Urinary bladder (tissue), 4 donors: ENCODE data around the gene SMYD3. TPM values are rescaled to one million over a fixed set of nuclear protein-coding genes. Genes with fewer than 3 reads are reported as not detected.

Experiments
- DNase-seq: peaks from one replicate; pipeline ENCODE4 v3.0.0-alpha.2; 2015; ENCODE audit errors: extremely low spot score
- H3K27ac ChIP-seq: one replicate; pipeline ENCODE4 v1.5.1; 2013; ENCODE audit warnings: low read depth, mild to moderate bottlenecking, moderate library complexity
- H3K36me3 ChIP-seq: one replicate; pipeline ENCODE4 v1.6.1; 2013; ENCODE audit warnings: mild to moderate bottlenecking, moderate library complexity; ENCODE audit not compliant: insufficient read depth
- H3K4me1 ChIP-seq: one replicate; pipeline ENCODE4 v1.6.1; 2013; ENCODE audit warnings: mild to moderate bottlenecking, moderate library complexity; ENCODE audit not compliant: insufficient read depth
- H3K4me3 ChIP-seq: one replicate; pipeline ENCODE4 v1.5.1; 2013; ENCODE audit warnings: low read depth, low read length
- WGBS: extraction: QIAGEN DNeasy Blood & Tissue Kit; methylation state at CpG from one replicate; pipeline ENCODE4 v1.1.7; 2013; 5-methylcytosine and 5-hydroxymethylcytosine counted together
- polyA plus RNA-seq: library from polyadenylated mRNA; stranded (reverse); fragments of 200-250 nt; gene quantifications from one replicate; pipeline ENCODE4 v1.2.3, GENCODE V29; 2013
- total RNA-seq: library from RNA; depleted of rRNA; stranded (reverse); fragments of >200 nt; gene quantifications from one replicate; pipeline ENCODE4 v1.2.3, GENCODE V29; 2014
- donor health status: healthy with polysubstance abuse.
- donor health status: healthy.

Gene SMYD3
- total and polyA plus RNA-seq, 2 donors: 18.2 to 44.6 TPM

DNA sequence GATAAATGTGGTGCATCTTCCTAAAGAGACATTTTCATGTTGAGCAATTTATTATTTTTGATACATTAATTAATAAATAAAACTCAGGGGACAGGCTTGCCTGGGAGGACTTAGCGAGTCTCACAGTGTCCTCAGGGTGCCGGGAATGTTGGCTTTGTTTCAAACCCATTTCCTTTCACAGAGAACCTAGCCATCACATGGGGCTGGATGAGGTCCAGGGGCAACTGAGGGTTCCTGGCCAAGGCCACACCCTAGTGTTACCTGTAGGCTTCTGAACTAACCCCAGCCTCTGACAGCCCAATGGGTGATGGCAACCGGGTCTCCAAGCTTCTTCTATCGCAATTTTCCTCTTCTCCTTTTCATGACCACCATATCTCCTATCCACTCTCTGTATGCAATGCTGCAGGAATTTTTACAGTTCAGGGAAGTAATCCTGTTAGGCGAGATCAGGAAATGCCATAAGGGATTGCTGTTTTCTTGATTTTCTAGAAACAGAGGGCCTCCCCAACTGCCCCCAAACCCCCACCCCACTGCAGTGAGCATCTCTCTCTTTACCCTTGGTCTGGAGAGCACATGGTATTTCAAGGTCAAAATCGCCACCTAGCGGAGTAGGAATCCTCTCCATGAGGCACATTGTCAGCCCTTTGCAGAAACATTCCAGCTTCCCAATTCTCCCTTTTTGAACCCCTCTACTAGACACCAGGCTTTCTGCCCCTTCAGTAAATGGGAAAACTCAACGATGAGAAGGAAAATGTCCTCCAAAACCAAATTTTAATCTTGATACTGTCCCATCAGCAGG lies 22.1 kb upstream of the SMYD3 start:
- 63% methylated on average over 8 of the region's 8 CpGs for WGBS
- Histone ChIP-seq H3K4me3 (no peak overlapping the region), H3K27ac (no peak overlapping the region), H3K4me1 (no peaks in the 10 kb centered on the region), H3K36me3 (peaks cover 2% of the 10 kb centered on the region)
- DNase-seq: no peak

DNA sequence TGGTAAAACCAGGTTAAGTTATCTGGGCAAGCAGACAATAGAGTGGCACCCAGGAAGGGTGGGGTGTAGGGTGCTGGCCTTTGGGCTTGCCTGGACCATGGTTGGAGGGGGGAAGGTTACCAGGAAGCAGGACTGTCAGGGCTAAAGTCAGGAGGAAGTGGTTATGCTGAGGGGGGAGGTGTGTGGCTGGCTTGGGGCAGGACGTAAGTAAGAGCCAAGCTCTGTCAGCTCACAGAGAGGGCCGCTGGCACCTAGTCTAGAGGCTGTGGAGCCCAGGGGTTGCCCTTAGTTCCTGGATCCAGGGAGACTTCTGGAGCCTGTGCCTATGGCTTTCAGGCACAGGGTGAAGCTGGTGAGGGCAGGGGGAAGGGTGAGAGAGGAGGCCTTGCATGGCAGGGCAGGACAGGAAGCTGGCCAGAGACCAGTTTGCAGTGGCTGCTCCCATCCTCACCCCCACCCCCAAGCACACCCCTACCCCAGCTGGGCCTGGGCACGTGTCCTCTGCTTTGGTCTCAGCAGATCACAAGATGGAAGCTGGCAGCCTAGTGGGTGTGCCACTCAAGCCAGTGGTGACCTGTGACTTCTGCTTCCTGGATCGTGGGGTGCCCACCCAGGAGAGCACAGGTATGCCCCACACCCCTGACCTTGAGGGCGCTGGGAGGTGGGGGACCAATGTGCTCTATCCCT lies 20.5 kb upstream of the SMYD3 start:
- DNase-seq: no peak
- Histone ChIP-seq H3K27ac (no peak overlapping the region), H3K4me1 (no peaks in the 10 kb centered on the region), H3K4me3 (no peak overlapping the region), H3K36me3 (peaks cover under 1% of the 10 kb centered on the region)
- 42% methylated on average over 5 of the region's 5 CpGs for WGBS

DNA sequence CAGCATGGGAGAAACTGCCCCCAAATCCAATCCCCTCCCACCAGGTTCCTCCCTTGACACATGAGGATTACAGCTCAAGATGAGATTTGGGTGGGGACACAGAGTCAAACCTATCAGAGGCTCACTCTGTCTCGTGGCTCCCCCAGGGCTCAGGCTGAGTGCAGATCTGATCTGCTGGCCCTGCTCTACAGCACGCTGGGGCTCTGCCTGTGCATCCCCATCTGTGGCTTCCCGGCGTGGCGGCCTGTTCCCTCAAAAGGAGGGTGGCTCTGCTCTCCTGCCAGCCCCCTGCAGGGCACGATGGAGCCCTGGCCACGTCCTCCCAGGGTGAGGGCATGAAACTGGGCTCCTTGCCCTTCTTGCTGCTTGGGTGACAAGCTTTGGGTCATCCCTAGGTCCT lies 19.8 kb upstream of the SMYD3 start:
- 76% methylated on average over 7 of the region's 7 CpGs for WGBS

DNA sequence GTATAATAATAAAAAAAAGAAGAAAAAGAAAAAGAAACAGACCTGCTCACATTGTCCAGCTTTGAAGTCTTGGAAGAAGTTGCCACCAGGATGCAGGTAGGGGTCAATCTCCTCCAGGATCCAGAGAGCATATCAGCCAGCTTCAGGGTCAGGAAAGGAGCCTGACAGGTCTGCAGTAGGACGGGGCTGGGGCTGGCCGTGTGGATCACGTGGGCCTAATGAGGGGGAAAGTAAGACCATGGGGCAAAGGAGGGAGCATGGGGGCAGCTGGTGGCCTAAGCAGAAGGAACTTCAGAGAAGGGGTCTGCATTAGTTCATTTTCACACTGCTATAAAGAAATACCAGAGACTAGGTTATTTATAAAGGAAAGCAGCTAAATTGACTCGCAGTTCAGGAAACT lies 19.3 kb upstream of the SMYD3 start:
- WGBS: 90% methylated on average over 4 of the region's 4 CpGs
- Histone ChIP-seq H3K27ac (no peak overlapping the region), H3K4me1 (no peaks in the 10 kb centered on the region), H3K36me3 (no peaks in the 10 kb centered on the region), H3K4me3 (no peak overlapping the region)
- no peak for DNase-seq

More for the DNA sequence above, 19.8 kb upstream of the SMYD3 start:
- no peak overlapping the region for H3K27ac ChIP-seq
- no peak overlapping the region for H3K4me3 ChIP-seq
- H3K36me3 ChIP-seq: no peaks in the 10 kb centered on the region
- no peaks in the 10 kb centered on the region for H3K4me1 ChIP-seq
- no peak for DNase-seq

- Histone ChIP-seq H3K4me1 (no peaks in the 10 kb centered on the region), H3K36me3 (no peaks in the 10 kb centered on the region), H3K27ac (no peak overlapping the region), H3K4me3 (no peak overlapping the region)
- 100% methylated on average over 1 of the region's 1 CpG for WGBS
- no peak for DNase-seq
Measured at GRCh38 chr1:246519514-246519913, 12.4 kb upstream of the SMYD3 start.

GRCh38 chr1:246518456-246519205 lies 11.6 kb upstream of the SMYD3 start:
- WGBS: 90% methylated on average over 17 of the region's 17 CpGs
- no peak overlapping the region for H3K27ac ChIP-seq
- no peak overlapping the region for H3K4me3 ChIP-seq
- H3K36me3 ChIP-seq: no peaks in the 10 kb centered on the region
- H3K4me1 ChIP-seq: no peaks in the 10 kb centered on the region
- no peak for DNase-seq

DNA sequence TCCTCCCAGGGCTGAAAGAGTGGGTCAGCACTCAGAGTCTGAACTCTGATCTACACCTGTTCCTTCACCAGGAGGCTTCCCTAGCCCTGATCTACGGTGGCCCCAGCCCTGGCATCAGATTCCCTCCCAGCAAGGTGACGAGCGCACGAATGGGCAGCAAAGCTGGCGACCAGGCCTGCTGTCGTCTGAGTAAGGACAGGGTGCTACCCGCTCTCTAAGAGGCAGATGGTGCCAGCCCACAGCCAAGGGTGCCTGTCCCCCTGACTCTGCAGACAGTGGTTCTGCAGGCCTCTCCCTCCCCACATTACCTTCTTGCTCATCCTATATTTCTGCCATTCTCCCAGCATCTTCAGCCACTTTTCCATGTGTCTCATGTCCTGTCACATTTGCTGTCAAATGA lies 10.3 kb upstream of the SMYD3 start:
- 82% methylated on average over 7 of the region's 7 CpGs for WGBS

DNA sequence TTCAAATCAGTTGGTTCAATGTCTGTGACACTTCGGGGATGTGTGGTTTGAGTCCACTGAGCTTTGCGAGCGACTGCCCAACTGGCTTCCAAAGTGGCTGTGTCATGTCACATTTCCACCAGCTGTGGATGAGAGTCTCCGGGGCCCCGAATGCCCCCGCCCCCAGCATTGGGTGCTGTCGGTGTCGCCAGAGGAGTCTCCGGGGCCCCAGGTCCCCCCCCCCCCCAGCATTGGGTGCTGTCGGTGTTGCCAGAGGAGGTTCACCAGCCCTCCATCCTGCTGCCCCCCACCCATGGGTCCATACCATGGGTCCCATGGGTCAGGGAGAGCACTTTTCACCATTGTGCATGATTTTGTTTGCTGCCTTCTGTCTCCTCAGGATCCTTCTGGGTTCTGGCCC lies 9.0 kb upstream of the SMYD3 start:
- H3K36me3 ChIP-seq: no peaks in the 10 kb centered on the region
- H3K27ac ChIP-seq: no peak overlapping the region
- WGBS: 94% methylated on average over 10 of the region's 10 CpGs
- no peak overlapping the region for H3K4me3 ChIP-seq
- no peaks in the 10 kb centered on the region for H3K4me1 ChIP-seq
- no peak for DNase-seq

More for the DNA sequence above, 10.3 kb upstream of the SMYD3 start:
- Histone ChIP-seq H3K36me3 (no peaks in the 10 kb centered on the region), H3K4me3 (no peak overlapping the region), H3K27ac (no peak overlapping the region), H3K4me1 (no peaks in the 10 kb centered on the region)
- DNase-seq: no peak

- Histone ChIP-seq H3K36me3 (no peaks in the 10 kb centered on the region), H3K4me3 (no peak overlapping the region), H3K27ac (no peak overlapping the region), H3K4me1 (no peaks in the 10 kb centered on the region)
- WGBS: 77% methylated on average over 3 of the region's 3 CpGs
- no peak for DNase-seq
Measured at GRCh38 chr1:246515390-246516005, 8.4 kb upstream of the SMYD3 start.

GRCh38 chr1:246513619-246514343 lies 6.7 kb upstream of the SMYD3 start:
- Histone ChIP-seq H3K4me3 (no peak overlapping the region), H3K4me1 (no peaks in the 10 kb centered on the region), H3K27ac (no peak overlapping the region), H3K36me3 (no peaks in the 10 kb centered on the region)
- WGBS: 94% methylated on average over 7 of the region's 7 CpGs
- no peak for DNase-seq

GRCh38 chr1:246513041-246513440 lies 6.0 kb upstream of the SMYD3 start:
- Histone ChIP-seq H3K36me3 (no peaks in the 10 kb centered on the region), H3K4me3 (no peak overlapping the region), H3K27ac (no peak overlapping the region), H3K4me1 (no peaks in the 10 kb centered on the region)
- WGBS: 95% methylated on average over 5 of the region's 5 CpGs
- DNase-seq: no peak

- WGBS: 88% methylated on average over 10 of the region's 10 CpGs
- no peaks in the 10 kb centered on the region for H3K4me1 ChIP-seq
- H3K36me3 ChIP-seq: no peaks in the 10 kb centered on the region
- no peak overlapping the region for H3K27ac ChIP-seq
- no peak overlapping the region for H3K4me3 ChIP-seq
- DNase-seq: no peak
Measured at GRCh38 chr1:246512635-246513034, 5.6 kb upstream of the SMYD3 start.

DNA sequence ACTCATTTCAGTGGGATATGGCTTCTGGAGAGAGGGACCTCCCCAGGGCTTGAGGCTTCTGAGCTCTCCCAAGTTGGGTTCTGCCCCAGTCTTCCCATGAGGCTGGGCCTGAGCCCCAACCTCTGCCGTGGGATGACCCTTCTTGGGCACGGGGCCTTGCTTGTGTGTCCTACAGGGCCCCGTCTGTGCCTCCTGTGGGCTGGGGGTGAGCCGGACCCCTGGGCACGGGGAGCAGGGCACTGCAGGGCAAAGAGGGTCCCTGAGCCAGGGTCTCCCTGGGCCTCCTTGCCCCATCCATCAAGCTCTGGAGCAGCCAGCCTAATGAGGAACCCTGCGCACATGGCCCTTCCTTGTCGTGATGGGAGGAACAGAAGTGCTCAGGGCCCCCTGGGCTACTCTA lies 5.2 kb upstream of the SMYD3 start:
- Histone ChIP-seq H3K27ac (no peak overlapping the region), H3K4me1 (no peaks in the 10 kb centered on the region), H3K36me3 (no peaks in the 10 kb centered on the region), H3K4me3 (no peak overlapping the region)
- 89% methylated on average over 7 of the region's 7 CpGs for WGBS
- no peak for DNase-seq
